ENCODE measurements around the gene CBY3. TPM values are rescaled to one million over a fixed set of nuclear protein-coding genes. Genes with fewer than 3 reads are reported as not detected.
"Not testable (repeated sequence)": the region's sequence is repeated elsewhere in the genome, so short reads cannot be mapped to it uniquely, and the experiment has no call there.

Gene CBY3
- not detected for total RNA-seq
- long read RNA-seq, partial matches to known transcripts = 0 of 3 reads
- long read RNA-seq, other reads (novel, unspliced or antisense) = 3 of 3 reads

GRCh38 chr5:179680780-179681401, at the start of gene CBY3:
Gene CBY3 (minus strand): TSS chr5:179681034. CDS start chr5:179680918, 116 bp downstream.
- no peak for DNase-seq
- ATAC-seq = no peak
- intact Hi-C loops (cut with DNase I, micrococcal nuclease) = no loop called here

GRCh38 chr5:179730356-179730755, 49.5 kb upstream of the CBY3 start:
- DNase-seq = no peak
- ATAC-seq = no peak
- intact Hi-C loops (cut with DNase I, micrococcal nuclease) = no loop called here

GRCh38 chr5:179729727-179730126, 48.9 kb upstream of the CBY3 start:
- ATAC-seq (no peak), DNase-seq (no peak)
- intact Hi-C loops (cut with DNase I, micrococcal nuclease) = no loop called here

- intact Hi-C loops (cut with DNase I, micrococcal nuclease) = no loop called here
- ATAC-seq (no peak), DNase-seq (no peak)
Measured at GRCh38 chr5:179729303-179729702, 48.5 kb upstream of the CBY3 start.

- DNase-seq = no peak
- no peak for ATAC-seq
- intact Hi-C loops (cut with DNase I, micrococcal nuclease) = no loop called here
Measured at GRCh38 chr5:179727106-179727505, 46.3 kb upstream of the CBY3 start.

- intact Hi-C loops (cut with DNase I, micrococcal nuclease) = no loop called here
- ATAC-seq = no peak
- DNase-seq = no peak
Measured at GRCh38 chr5:179724163-179724562, 43.3 kb upstream of the CBY3 start.

- ATAC-seq (no peak), DNase-seq (no peak)
- intact Hi-C loops (cut with DNase I, micrococcal nuclease) = no loop called here
Measured at GRCh38 chr5:179720222-179720621, 39.4 kb upstream of the CBY3 start.

- ATAC-seq = peak; percentile 72
- DNase-seq = no peak
- intact Hi-C loops (cut with DNase I, micrococcal nuclease) = no loop called here
Measured at GRCh38 chr5:179716286-179716685, 35.5 kb upstream of the CBY3 start.

- intact Hi-C loops (cut with DNase I, micrococcal nuclease) = no loop called here
- no peak for ATAC-seq
- no peak for DNase-seq
Measured at GRCh38 chr5:179700401-179700918, 19.6 kb upstream of the CBY3 start.

GRCh38 chr5:179699616-179700237, 18.9 kb upstream of the CBY3 start:
- ATAC-seq = peak; percentile 31

GRCh38 chr5:179698935-179699615, 18.2 kb upstream of the CBY3 start, which contains the start of gene CANX:
Gene CANX (plus strand): TSS chr5:179698967. CDS start chr5:179705682, 6,715 bp downstream.
- ATAC-seq (peak; percentile 23), DNase-seq (no peak)
- intact Hi-C loops (cut with DNase I, micrococcal nuclease) = no loop called here

More at GRCh38 chr5:179699616-179700237, 18.9 kb upstream of the CBY3 start:
- peak; percentile 30 to 42 for DNase-seq
- intact Hi-C loops (cut with DNase I, micrococcal nuclease) = no loop called here

- ATAC-seq (peak; percentile 88), DNase-seq (peak; percentile 98 to 99)
- intact Hi-C loops (cut with DNase I, micrococcal nuclease) = no loop called here
Measured at GRCh38 chr5:179697993-179698934, 17.4 kb upstream of the CBY3 start.

- ATAC-seq; intact Hi-C loops (cut with DNase I, micrococcal nuclease): not testable (repeated sequence)
- DNase-seq = peak in 1 of 2 donors; percentile 18
Measured at GRCh38 chr5:179697543-179697942, 16.7 kb upstream of the CBY3 start.

GRCh38 chr5:179697108-179697507, 16.3 kb upstream of the CBY3 start:
- DNase-seq = no peak
- no peak for ATAC-seq
- intact Hi-C loops (cut with DNase I, micrococcal nuclease) = no loop called here

GRCh38 chr5:179696603-179697002, 15.8 kb upstream of the CBY3 start:
- DNase-seq (no peak), ATAC-seq (no peak)
- intact Hi-C loops (cut with DNase I, micrococcal nuclease) = no loop called here

GRCh38 chr5:179694561-179694960, 13.7 kb upstream of the CBY3 start:
- DNase-seq (no peak), ATAC-seq (no peak)
- intact Hi-C loops (cut with DNase I, micrococcal nuclease) = no loop called here

GRCh38 chr5:179689212-179689611, 8.4 kb upstream of the CBY3 start:
- DNase-seq; ATAC-seq; intact Hi-C loops (cut with DNase I, micrococcal nuclease): not testable (repeated sequence)

- ATAC-seq (peak; percentile 10), DNase-seq (no peak)
- intact Hi-C loops (cut with DNase I, micrococcal nuclease) = no loop called here
Measured at GRCh38 chr5:179680014-179680779, 637 bp downstream of the CBY3 start.
